Activated T-cell treated with anti-CD3 and anti-CD28 coated beads, Interleukin-2, amount 50 U/mL, for 1 hour (primary cell): ENCODE results near the gene CNP.
A peak's percentile ranks its signal among the peaks of the same experiment; 100 is the strongest.

Experiments used
- DNase-seq: peaks from one replicate; pipeline ENCODE4 v3.0.0-alpha.2; 2020

CNP gene

GRCh38 chr17:41942626-41943373, 23.8 kb upstream of the CNP start:
- no peak for DNase-seq

- DNase-seq: no peak
These were observed 23.1 kb upstream of the CNP start for GRCh38 chr17:41943492-41943891.

DNA sequence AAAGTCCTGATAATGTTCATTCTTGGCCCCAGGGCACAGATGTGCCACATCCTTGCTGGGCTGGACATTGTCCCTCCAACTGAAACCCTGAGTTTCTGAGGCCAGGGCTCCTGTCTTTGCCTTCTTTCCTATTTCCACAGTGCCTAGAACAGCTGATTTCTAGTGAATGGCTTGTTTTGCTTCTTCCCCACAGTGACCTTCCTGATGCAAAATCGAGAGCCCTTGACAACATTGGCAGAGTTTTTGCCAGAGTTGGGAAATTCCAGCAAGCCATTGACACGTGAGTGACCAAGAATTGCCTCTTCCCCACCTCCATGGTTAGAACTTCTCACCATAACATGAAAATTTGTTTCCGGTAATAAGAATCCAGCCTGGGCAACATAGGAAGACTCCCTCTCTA, 21.7 kb upstream of the CNP start:
- no peak for DNase-seq

GRCh38 chr17:41948762-41949460, 17.7 kb upstream of the CNP start:
- no peak for DNase-seq

DNA sequence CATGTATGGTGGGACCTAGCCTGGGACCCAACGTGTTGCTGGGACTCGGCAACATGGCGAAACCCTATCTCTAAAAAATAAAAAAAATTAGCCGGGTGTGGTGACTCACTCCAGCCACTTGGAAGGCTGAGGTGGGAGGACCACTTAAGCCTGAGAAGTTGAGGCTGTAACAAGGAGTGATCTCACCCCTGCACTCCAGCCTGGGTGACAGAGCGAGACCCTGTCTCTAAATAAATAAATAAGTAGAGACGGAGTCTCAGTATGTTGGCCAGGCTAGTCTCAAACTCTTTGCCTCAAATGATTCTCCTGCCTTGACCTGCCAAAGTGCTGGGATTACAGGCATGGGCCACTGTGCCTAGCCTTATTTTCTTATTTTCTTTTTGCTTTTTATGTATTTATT, 10.1 kb upstream of the CNP start:
- DNase-seq: no peak

DNA sequence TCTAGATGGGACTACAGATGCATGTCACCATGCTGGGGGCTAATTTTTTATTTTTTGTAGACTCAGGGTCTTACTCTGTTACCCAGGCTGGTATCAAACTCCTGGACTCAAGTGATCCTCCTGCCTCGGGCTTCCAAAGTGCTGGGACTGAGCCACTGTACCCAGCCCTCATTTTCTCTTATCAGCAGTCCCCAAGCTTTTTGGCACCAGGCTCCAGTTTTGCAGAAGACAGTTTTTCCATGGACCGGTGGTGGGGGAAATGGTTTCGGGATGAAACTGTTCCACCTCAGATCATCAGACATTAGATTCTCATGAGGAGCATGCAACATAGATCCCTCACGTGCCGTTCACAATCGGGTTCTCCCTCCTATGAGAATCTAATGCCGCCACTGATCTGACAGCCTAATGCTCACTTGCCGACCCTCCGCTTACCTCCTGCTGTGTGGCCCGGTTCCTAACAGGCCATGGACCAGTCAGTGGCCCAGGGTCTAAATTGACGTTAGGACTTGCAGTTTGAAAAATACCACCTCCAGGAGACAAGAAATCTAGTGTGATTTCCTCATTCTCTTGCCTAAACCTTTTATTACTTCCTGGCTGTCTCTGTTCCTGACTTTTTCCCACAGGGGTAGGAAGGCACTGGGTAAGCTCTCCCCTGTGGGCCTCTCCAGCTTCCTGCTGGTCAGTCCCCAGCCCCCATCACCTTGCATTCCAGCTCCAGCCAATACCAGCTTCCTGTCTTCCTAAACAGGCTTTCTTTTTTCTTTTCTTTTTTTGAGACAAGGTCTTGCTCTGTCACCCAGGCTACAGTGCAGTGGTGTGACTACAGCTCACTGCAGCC, 9.3 kb upstream of the CNP start:
- DNase-seq: no peak

DNA sequence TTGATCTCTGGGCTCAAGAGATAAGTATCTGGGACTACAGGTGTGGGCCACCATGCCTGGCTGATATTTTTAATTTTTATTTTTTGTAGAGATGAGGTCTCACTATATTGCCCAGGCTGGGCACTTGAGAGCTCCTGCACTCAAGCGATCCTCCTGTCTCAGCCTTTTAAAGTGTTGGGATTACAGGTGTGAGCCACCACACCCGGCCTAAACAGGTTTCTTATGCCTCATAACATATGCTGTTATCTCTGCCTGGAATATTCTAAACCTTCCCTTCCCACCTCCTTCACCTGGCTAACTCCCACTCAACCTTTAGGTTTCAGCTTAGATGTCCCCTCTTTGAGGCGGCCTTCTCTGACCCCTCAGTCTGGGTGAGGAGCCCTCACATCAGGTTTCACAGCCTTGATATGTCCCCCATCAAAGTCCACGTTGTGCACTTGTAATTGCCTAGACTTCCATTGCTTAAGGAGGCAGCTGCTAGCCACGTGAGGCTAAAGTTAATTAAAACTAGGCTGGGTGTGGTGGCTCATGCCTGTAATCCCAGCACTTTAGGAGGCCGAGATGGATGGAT, 8.6 kb upstream of the CNP start:
- no peak for DNase-seq

- DNase-seq: no peak
These were observed 7.6 kb upstream of the CNP start for GRCh38 chr17:41959030-41959335.

- no peak for DNase-seq
These were observed 7.1 kb upstream of the CNP start for GRCh38 chr17:41959336-41960095.

- DNase-seq: no peak
These were observed 4.5 kb upstream of the CNP start for GRCh38 chr17:41962111-41962510.

GRCh38 chr17:41962768-41963434, 3.7 kb upstream of the CNP start:
- DNase-seq: peak; percentile 74

GRCh38 chr17:41965694-41966462, 717 bp upstream of the CNP start:
- DNase-seq: peak; percentile 69

- no peak for DNase-seq
These were observed 736 bp downstream of the CNP start for GRCh38 chr17:41967141-41967920.

GRCh38 chr17:41967921-41968578, 1.5 kb downstream of the CNP start:
- no peak for DNase-seq

DNA sequence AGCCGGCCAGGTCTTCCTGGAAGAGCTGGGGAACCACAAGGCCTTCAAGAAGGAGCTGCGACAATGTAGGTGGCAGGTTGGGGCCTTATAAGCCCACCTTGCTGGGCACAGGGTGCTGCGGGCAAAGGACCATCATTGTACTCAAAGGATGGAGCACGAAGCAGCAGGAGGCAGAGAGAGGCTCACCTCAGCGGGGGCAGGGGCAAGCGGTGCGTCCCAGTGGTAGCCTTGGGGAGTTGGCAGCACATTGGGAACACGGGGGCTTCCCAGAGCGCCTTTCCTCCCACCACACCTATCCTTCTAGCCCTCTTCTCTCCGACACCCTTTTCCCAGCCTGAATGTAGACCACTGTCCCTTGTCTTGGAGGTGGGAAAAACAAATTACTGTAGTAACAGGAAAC, 2.1 kb downstream of the CNP start:
- DNase-seq: no peak

DNA sequence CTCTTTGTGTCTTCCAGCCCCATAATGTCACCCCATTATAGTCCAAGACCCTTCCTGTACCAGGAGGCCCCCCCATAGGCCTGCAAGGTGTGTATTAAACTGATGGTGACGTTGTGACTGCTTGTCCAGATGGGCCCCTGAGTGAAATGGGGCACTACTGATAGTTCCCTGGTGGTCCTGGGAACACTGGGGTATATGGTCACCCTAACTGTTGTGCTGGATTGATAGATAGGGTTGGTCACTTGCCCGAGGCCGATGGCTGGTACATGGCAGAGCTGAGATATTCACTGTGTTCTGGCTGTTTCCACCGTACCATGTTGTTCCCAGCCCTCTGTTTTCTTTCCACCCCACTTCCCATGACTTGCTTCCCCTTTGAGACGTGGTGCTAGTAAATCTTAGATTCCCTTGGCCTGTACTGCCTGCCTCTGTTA, 4.3 kb downstream of the CNP start:
- DNase-seq: no peak

- no peak for DNase-seq
These were observed 5.3 kb downstream of the CNP start for GRCh38 chr17:41971721-41972523.

DNA sequence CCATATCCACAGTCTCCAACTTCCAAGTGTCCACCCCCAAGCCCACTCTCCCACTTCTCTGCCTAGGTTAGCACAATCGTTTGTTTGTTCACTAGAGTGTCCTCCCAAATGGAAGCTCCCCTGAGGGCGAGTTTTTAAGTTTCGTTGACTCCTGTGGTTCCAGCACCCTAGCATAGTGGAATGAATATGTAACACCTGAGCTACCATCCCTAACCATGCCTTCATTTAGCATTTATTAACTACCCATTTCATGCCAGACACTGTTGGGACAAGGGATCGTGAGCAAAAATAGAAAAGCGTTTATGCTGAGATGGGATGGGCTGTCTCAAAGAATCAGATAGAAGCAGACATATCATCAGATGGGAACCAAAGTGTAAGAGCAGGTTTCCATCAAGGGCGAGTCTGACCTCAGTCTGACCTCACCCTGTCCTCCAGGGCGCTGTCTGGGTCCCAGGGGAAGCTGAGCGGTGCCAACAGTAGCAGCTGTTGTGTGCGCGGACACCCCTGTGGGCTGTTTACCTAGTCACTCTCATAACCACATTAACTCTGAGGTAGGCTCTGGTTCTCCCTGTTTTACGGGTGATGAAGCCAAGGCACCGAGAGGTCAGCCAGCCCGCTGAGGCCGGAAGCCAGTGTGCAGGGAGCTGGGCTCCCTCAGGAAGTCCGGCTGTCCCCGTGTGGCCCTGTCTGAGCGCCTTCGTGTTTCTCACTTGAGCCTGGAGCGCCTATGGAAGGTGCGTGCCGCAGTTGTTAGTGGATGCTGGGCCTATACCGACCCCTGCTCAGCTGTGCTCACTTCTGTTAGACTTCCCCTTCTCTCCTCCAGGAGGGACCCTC, 6.2 kb downstream of the CNP start:
- no peak for DNase-seq
